Measurements from ENCODE around the gene RSKR.

- no peak for TF ChIP-seq POLR2A (IDR thresholded peaks at IDR 0.05)
- TF ChIP-seq, protein P1, sequence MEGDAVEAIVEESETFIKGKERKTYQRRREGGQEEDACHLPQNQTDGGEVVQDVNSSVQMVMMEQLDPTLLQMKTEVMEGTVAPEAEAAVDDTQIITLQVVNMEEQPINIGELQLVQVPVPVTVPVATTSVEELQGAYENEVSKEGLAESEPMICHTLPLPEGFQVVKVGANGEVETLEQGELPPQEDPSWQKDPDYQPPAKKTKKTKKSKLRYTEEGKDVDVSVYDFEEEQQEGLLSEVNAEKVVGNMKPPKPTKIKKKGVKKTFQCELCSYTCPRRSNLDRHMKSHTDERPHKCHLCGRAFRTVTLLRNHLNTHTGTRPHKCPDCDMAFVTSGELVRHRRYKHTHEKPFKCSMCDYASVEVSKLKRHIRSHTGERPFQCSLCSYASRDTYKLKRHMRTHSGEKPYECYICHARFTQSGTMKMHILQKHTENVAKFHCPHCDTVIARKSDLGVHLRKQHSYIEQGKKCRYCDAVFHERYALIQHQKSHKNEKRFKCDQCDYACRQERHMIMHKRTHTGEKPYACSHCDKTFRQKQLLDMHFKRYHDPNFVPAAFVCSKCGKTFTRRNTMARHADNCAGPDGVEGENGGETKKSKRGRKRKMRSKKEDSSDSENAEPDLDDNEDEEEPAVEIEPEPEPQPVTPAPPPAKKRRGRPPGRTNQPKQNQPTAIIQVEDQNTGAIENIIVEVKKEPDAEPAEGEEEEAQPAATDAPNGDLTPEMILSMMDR (IDR thresholded peaks at IDR 0.05): no peak
Observed at GRCh38 chr17:28578246-28579195, 35.5 kb downstream of the RSKR start.
